ENCODE results near the gene F3.

DNA sequence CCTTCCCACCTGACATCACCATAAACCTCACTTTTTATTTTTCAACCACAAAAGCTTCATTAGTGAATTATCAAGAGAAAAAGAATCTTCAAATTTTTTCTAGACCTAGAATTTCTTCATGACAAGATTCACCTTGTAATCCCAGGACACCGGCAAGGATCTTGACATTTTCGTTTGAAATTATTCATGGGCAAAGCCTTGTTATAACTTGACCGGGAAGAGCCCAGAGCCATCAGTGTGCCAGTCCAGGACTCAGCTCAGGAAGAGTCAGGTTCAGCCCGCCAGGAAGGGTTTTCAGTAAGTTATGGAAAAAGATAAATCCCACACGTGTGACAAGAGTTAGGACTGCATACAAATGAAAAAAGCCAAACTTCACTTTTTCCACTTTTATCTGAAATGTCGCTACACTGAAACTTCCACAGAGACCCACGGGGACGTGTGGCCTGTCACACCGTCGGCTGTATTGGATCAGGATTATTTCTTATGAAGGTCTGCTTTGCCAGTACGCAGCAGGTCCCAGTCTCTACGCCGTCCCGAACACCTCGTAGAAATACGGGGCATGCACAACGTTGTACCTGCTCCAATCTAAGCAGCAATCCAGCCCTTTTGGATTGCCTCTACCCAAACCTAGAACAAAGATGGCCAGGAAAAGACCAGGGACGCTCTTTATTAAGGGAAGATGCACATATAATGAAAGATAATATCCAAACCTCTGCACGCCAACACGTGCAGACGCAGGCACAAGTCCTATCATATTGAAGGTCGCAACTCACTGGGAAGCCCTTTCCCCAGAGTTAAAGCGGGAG is 916 bp downstream of the F3 start:
- TF ChIP-seq, protein P1, sequence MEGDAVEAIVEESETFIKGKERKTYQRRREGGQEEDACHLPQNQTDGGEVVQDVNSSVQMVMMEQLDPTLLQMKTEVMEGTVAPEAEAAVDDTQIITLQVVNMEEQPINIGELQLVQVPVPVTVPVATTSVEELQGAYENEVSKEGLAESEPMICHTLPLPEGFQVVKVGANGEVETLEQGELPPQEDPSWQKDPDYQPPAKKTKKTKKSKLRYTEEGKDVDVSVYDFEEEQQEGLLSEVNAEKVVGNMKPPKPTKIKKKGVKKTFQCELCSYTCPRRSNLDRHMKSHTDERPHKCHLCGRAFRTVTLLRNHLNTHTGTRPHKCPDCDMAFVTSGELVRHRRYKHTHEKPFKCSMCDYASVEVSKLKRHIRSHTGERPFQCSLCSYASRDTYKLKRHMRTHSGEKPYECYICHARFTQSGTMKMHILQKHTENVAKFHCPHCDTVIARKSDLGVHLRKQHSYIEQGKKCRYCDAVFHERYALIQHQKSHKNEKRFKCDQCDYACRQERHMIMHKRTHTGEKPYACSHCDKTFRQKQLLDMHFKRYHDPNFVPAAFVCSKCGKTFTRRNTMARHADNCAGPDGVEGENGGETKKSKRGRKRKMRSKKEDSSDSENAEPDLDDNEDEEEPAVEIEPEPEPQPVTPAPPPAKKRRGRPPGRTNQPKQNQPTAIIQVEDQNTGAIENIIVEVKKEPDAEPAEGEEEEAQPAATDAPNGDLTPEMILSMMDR (IDR thresholded peaks at IDR 0.05) = no peak
- no peak for TF ChIP-seq EZH2 (IDR thresholded peaks at IDR 0.05; ENCODE audit: borderline replicate concordance, insufficient read depth, low read depth, low read length, poor library complexity, severe bottlenecking)

All from B cell (primary cell).